CD14-positive monocyte (primary cell): ENCODE data around the gene PSTPIP2. TPM values are rescaled to one million over a fixed set of nuclear protein-coding genes. Genes with fewer than 3 reads are reported as not detected.

Experiments used
- DNase-seq, 3 donors: peaks; one replicate each; pipeline ENCODE4 v3.0.0-alpha.2; 2011 to 2022
- H2AFZ ChIP-seq: 2 replicates; pipeline ENCODE4 v1.6.0; 2012; ENCODE audit warnings: mild to moderate bottlenecking, low read depth, low read length, inconsistent platforms; ENCODE audit not compliant: insufficient read depth, poor library complexity, severe bottlenecking
- H3K27ac ChIP-seq, 2 donors: 1 replicate in 1 of 2; 2 replicates in 1 of 2; pipeline ENCODE4 v1.5.1; 2012 to 2013; ENCODE audit warnings: low read length in 2 of 2, control low read depth in 1 of 2, inconsistent platforms in 1 of 2, low read depth in 1 of 2, mild to moderate bottlenecking in 1 of 2
- H3K27me3 ChIP-seq, 2 donors: one replicate each; pipeline versions ENCODE4 v1.6.0 to v1.6.1; 2011 to 2013; ENCODE audit warnings: low read length in 2 of 2; ENCODE audit not compliant: control insufficient read depth in 2 of 2, insufficient read depth in 2 of 2
- H3K36me3 ChIP-seq, 2 donors: replicated peaks in 1 of 2; 1 replicate in 1 of 2; 2 replicates in 1 of 2; pipeline versions ENCODE4 v1.5.1 to v1.6.1; 2012 to 2013; ENCODE audit warnings: low read length in 2 of 2, control low read depth in 1 of 2, inconsistent platforms in 1 of 2, mild to moderate bottlenecking in 1 of 2; ENCODE audit not compliant: insufficient read depth in 2 of 2, control insufficient read depth in 1 of 2
- H3K4me1 ChIP-seq, 2 donors: 1 replicate in 1 of 2; 2 replicates in 1 of 2; pipeline versions ENCODE4 v1.5.1 to v1.6.1; 2012 to 2013; ENCODE audit warnings: low read length in 2 of 2, control low read depth in 1 of 2, inconsistent platforms in 1 of 2, mild to moderate bottlenecking in 1 of 2, moderate library complexity in 1 of 2; ENCODE audit not compliant: insufficient read depth in 2 of 2, control insufficient read depth in 1 of 2
- H3K4me2 ChIP-seq: replicated peaks from 2 replicates; pipeline ENCODE3; 2012; ENCODE audit warnings: low read length, moderate library complexity, mild to moderate bottlenecking; ENCODE audit not compliant: poor library complexity, severe bottlenecking; ENCODE audit errors: extremely low read depth
- H3K4me3 ChIP-seq, 3 experiments: fragments of 200-600 bp in 1 of 3; sonication (generic) in 1 of 3; replicated peaks in 1 of 3; 1 replicate in 2 of 3; 2 replicates in 1 of 3; pipeline ENCODE4 v1.5.1; 2011 to 2013; ENCODE audit warnings: low read length in 3 of 3, mild to moderate bottlenecking in 3 of 3, control low read depth in 2 of 3, low read depth in 2 of 3, inconsistent platforms in 1 of 3, moderate library complexity in 1 of 3
- H3K79me2 ChIP-seq: 2 replicates; pipeline ENCODE4 v1.6.0; 2012; ENCODE audit warnings: mild to moderate bottlenecking, control low read depth, inconsistent platforms, low read length, moderate library complexity; ENCODE audit not compliant: insufficient read depth
- H3K9ac ChIP-seq: 2 replicates; pipeline ENCODE4 v1.6.0; 2017; ENCODE audit warnings: low read length, mild to moderate bottlenecking; ENCODE audit not compliant: insufficient read depth, poor library complexity, severe bottlenecking
- H3K9me3 ChIP-seq, 2 donors: replicated peaks in 1 of 2; 1 replicate in 1 of 2; 2 replicates in 1 of 2; pipeline versions ENCODE4 v1.5.1 to v1.6.1; 2012 to 2013; ENCODE audit warnings: low read length in 2 of 2, control low read depth in 1 of 2; ENCODE audit not compliant: control insufficient read depth in 1 of 2, insufficient read depth in 1 of 2
- H4K20me1 ChIP-seq: 2 replicates; pipeline ENCODE4 v1.6.0; 2012; ENCODE audit warnings: mild to moderate bottlenecking, low read length, control low read depth, moderate library complexity; ENCODE audit not compliant: insufficient read depth
- H3K27ac Mint-ChIP-seq, 7 donors: one replicate each; pipeline ENCODE4 v1.8.0; 2020; ENCODE audit warnings: mild to moderate bottlenecking in 7 of 7, mixed read lengths in 7 of 7, moderate library complexity in 6 of 7, inconsistent platforms in 2 of 7
- H3K27me3 Mint-ChIP-seq, 3 donors: one replicate each; pipeline ENCODE4 v1.8.0; 2021 to 2022; ENCODE audit warnings: low read depth in 3 of 3, mild to moderate bottlenecking in 3 of 3, mixed read lengths in 3 of 3, moderate library complexity in 3 of 3, inconsistent platforms in 1 of 3
- H3K36me3 Mint-ChIP-seq, 2 donors: one replicate each; pipeline ENCODE4 v1.8.0; 2020; ENCODE audit warnings: mixed read lengths in 2 of 2, inconsistent platforms in 1 of 2, mild to moderate bottlenecking in 1 of 2
- H3K4me1 Mint-ChIP-seq: one replicate; pipeline ENCODE4 v1.8.0; 2020; ENCODE audit warnings: mild to moderate bottlenecking, mixed read lengths
- H3K4me3 Mint-ChIP-seq, 2 donors: one replicate each; pipeline ENCODE4 v1.8.0; 2020; ENCODE audit warnings: mild to moderate bottlenecking in 2 of 2, mixed read lengths in 2 of 2, moderate library complexity in 1 of 2
- H3K9me3 Mint-ChIP-seq, 7 donors: one replicate each; pipeline ENCODE4 v1.8.0; 2020 to 2022; ENCODE audit warnings: mixed read lengths in 7 of 7, mild to moderate bottlenecking in 6 of 7, moderate library complexity in 6 of 7, inconsistent platforms in 2 of 7
- CTCF ChIP-seq: fragments of 200-600 bp; IDR thresholded peaks from one replicate; pipeline ENCODE4 v1.8.0; 2022; ENCODE audit warnings: antibody characterized with exemption, mild to moderate bottlenecking
- WGBS: methylation state at CpG from one replicate; pipeline ENCODE4 v1.1.5; 2013; ENCODE audit warnings: missing lambda C conversion rate; ENCODE audit not compliant: insufficient coverage; 5-methylcytosine and 5-hydroxymethylcytosine counted together
- intact Hi-C, 2 donors: fragments of 100-400 bp; cut with micrococcal nuclease; formaldehyde crosslinking; loops; one replicate each; pipeline versions ENCODE4 v1.15.0 to v1.15.1; 2023
- polyA plus RNA-seq, 3 donors: library from polyadenylated mRNA; depleted of rRNA in 1 of 3; unstranded in 2 of 3; stranded (reverse) in 1 of 3; fragments of 300-500 nt in 2 of 3; fragments of >200 nt in 1 of 3; fragmentation: Illumina TruSeq in 2 of 3; gene quantifications; 1 replicate in 2 of 3; 2 replicates in 1 of 3; pipeline ENCODE4 v1.2.3, GENCODE V29; 2012 to 2021

The PSTPIP2 gene
- polyA plus RNA-seq, 3 donors, result 35.0 to 64.1 (median 42.3) TPM

- H3K9ac ChIP-seq, result no peak overlapping the region
- Mint-ChIP-seq H3K9me3 (peaks cover 0 to 4% (median 1%) of the 10 kb centered on the region in 7 donors), H3K27me3 (peaks cover 2 to 4% (median 3%) of the 10 kb centered on the region in 3 donors), H3K27ac (peak overlapping the region in 1 of 7 donors; percentile 0), H3K36me3 (peaks cover 45 to 63% of the 10 kb centered on the region in 2 donors), H3K4me3 (no peak overlapping the region), H3K4me1 (peaks cover 35% of the 10 kb centered on the region)
- H3K36me3 ChIP-seq, result peaks cover 2 to 56% of the 10 kb centered on the region in 2 donors
- DNase-seq, result peak in 1 of 3 donors; percentile 49
- no peaks in the 10 kb centered on the region for H3K9me3 ChIP-seq
- H3K4me2 ChIP-seq, result no peak overlapping the region
- no peak for TF ChIP-seq CTCF
- peaks cover 7% of the 10 kb centered on the region for H3K79me2 ChIP-seq
- no peak overlapping the region for H2AFZ ChIP-seq
- H3K27ac ChIP-seq, result no peak overlapping the region
- H3K4me1 ChIP-seq, result peaks cover 11 to 17% of the 10 kb centered on the region in 2 donors
- no peak overlapping the region for H3K4me3 ChIP-seq
- H4K20me1 ChIP-seq, result peaks cover 57% of the 10 kb centered on the region
- intact Hi-C loops, result no loop called here
- H3K27me3 ChIP-seq, result no peaks in the 10 kb centered on the region
- no CpG with 5 or more reads among the region's 4 CpGs for WGBS
Observed at GRCh38 chr18:46031741-46032140, 40.3 kb downstream of the PSTPIP2 start.

- DNase-seq, result no peak
- Mint-ChIP-seq H3K27ac (peak overlapping the region in 5 of 7 donors; percentile 23 to 82 (median 78)), H3K4me1 (peaks cover 30% of the 10 kb centered on the region), H3K9me3 (peaks cover 0 to 4% (median under 1%) of the 10 kb centered on the region in 7 donors), H3K4me3 (peak overlapping the region; percentile 95 to 97), H3K36me3 (peaks cover 59 to 61% of the 10 kb centered on the region in 2 donors), H3K27me3 (peaks cover 2 to 4% (median 3%) of the 10 kb centered on the region in 3 donors)
- Histone ChIP-seq H3K9me3 (no peaks in the 10 kb centered on the region), H3K4me3 (peak overlapping the region; percentile 54 to 82 (median 63)), H4K20me1 (peaks cover 37% of the 10 kb centered on the region), H3K9ac (peak overlapping the region; percentile 74), H3K4me1 (peaks cover 11 to 17% of the 10 kb centered on the region in 2 donors), H2AFZ (peak overlapping the region; percentile 87), H3K36me3 (peaks cover 8 to 52% of the 10 kb centered on the region in 2 donors), H3K27me3 (no peaks in the 10 kb centered on the region), H3K4me2 (peak overlapping the region; percentile 85), H3K79me2 (peaks cover 4% of the 10 kb centered on the region), H3K27ac (peak overlapping the region; percentile 49 to 64)
- no peak for TF ChIP-seq CTCF
- intact Hi-C loops, result loop anchor here in 1 of 2 donors (10.0 kb wide), 1 partner anchor 46 kb away; the partner anchor contains the start of gene PSTPIP2
- WGBS, result 64% methylated on average over 6 of the region's 7 CpGs
Observed at GRCh38 chr18:46028536-46028891, 43.5 kb downstream of the PSTPIP2 start.
